ENCODE measurements around the gene S100A10.
A peak's percentile ranks its signal among the peaks of the same experiment; 100 is the strongest.

The S100A10 gene

GRCh38 chr1:151995774-151996173 lies 2.1 kb upstream of the S100A10 start:
- no peak for TF ChIP-seq GLIS3 (CRISPR knock-in tag; IDR thresholded peaks at IDR 0.05)
- TF ChIP-seq TSHZ2 (CRISPR knock-in tag; IDR thresholded peaks at IDR 0.05), result no peak
- TF ChIP-seq ZNF70 (CRISPR knock-in tag; IDR thresholded peaks at IDR 0.05), result no peak
- no peak for TF ChIP-seq ESRRG (CRISPR knock-in tag; IDR thresholded peaks at IDR 0.05)
- no peak for TF ChIP-seq RARB (CRISPR knock-in tag; IDR thresholded peaks at IDR 0.05)
- TF ChIP-seq ISL1 (CRISPR knock-in tag; IDR thresholded peaks at IDR 0.05), result no peak
- no peak for TF ChIP-seq PPARA (CRISPR knock-in tag; IDR thresholded peaks at IDR 0.05; ENCODE audit: borderline replicate concordance)
- no peak for TF ChIP-seq CREB5 (CRISPR knock-in tag; IDR thresholded peaks at IDR 0.05; ENCODE audit: low read depth)
- TF ChIP-seq BACH2 (CRISPR knock-in tag; IDR thresholded peaks at IDR 0.05; ENCODE audit: borderline replicate concordance), result no peak
- no peak for TF ChIP-seq CSRNP3 (CRISPR knock-in tag; IDR thresholded peaks at IDR 0.05)
- TF ChIP-seq ARNTL (CRISPR knock-in tag; IDR thresholded peaks at IDR 0.05; ENCODE audit: borderline replicate concordance, low read depth), result no peak
- no peak for TF ChIP-seq ZFP30 (CRISPR knock-in tag; IDR thresholded peaks at IDR 0.05)
- no peak for TF ChIP-seq TOX (CRISPR knock-in tag; IDR thresholded peaks at IDR 0.05; ENCODE audit: borderline replicate concordance)
- TF ChIP-seq TCF4 (CRISPR knock-in tag; IDR thresholded peaks at IDR 0.05; ENCODE audit: borderline replicate concordance), result no peak
- TF ChIP-seq SNAI2 (CRISPR knock-in tag; IDR thresholded peaks at IDR 0.05), result no peak
- TF ChIP-seq ZC3H10 (CRISPR knock-in tag; IDR thresholded peaks at IDR 0.05), result no peak
- TF ChIP-seq ZNF8 (CRISPR knock-in tag; IDR thresholded peaks at IDR 0.05), result no peak
- no peak for TF ChIP-seq OSR1 (CRISPR knock-in tag; IDR thresholded peaks at IDR 0.05)
- TF ChIP-seq ZNF565 (CRISPR knock-in tag; conservative IDR thresholded peaks at IDR 0.05; ENCODE audit: low read depth), result no peak
- ATAC-seq, result no peak

GRCh38 chr1:151994956-151995355 lies 1.3 kb upstream of the S100A10 start:
- ATAC-seq, result peak; percentile 1; the same call in 1 of the 3 replicates
- TF ChIP-seq PATZ1 (CRISPR knock-in tag; IDR thresholded peaks at IDR 0.05; ENCODE audit: borderline replicate concordance) (no peak), OSR1 (CRISPR knock-in tag; IDR thresholded peaks at IDR 0.05) (peak; percentile 87), ZFP3 (CRISPR knock-in tag; IDR thresholded peaks at IDR 0.05) (no peak)

- TF ChIP-seq ZNF565 (CRISPR knock-in tag; conservative IDR thresholded peaks at IDR 0.05; ENCODE audit: low read depth) (no peak), ESRRG (CRISPR knock-in tag; IDR thresholded peaks at IDR 0.05) (no peak), GLIS3 (CRISPR knock-in tag; IDR thresholded peaks at IDR 0.05) (no peak), PATZ1 (CRISPR knock-in tag; IDR thresholded peaks at IDR 0.05; ENCODE audit: borderline replicate concordance) (no peak), SNAI2 (CRISPR knock-in tag; IDR thresholded peaks at IDR 0.05) (no peak), ZNF70 (CRISPR knock-in tag; IDR thresholded peaks at IDR 0.05) (no peak)
- ATAC-seq, result peak; percentile 1; the same call in 1 of the 3 replicates
These were observed 450 bp downstream of the S100A10 start for GRCh38 chr1:151993084-151993733.
